GM12892 (cell line): ENCODE data around the gene SRD5A1.
"Not testable (repeated sequence)": the region's sequence is repeated elsewhere in the genome, so short reads cannot be mapped to it uniquely, and the experiment has no call there.

Source experiments
- POLR2A ChIP-seq: IDR thresholded peaks from 2 replicates; pipeline ENCODE4 v1.6.1; 2011; ENCODE audit warnings: low read depth, low read length, control low read depth
- POLR2AphosphoS5 ChIP-seq: IDR thresholded peaks from 2 replicates; pipeline ENCODE4 v1.6.1; 2011; ENCODE audit warnings: low read depth, low read length, control low read depth
- TAF1 ChIP-seq: IDR thresholded peaks from 2 replicates; pipeline ENCODE4 v1.6.1; 2011; ENCODE audit warnings: low read depth, mild to moderate bottlenecking, control low read depth, low read length, borderline replicate concordance

DNA sequence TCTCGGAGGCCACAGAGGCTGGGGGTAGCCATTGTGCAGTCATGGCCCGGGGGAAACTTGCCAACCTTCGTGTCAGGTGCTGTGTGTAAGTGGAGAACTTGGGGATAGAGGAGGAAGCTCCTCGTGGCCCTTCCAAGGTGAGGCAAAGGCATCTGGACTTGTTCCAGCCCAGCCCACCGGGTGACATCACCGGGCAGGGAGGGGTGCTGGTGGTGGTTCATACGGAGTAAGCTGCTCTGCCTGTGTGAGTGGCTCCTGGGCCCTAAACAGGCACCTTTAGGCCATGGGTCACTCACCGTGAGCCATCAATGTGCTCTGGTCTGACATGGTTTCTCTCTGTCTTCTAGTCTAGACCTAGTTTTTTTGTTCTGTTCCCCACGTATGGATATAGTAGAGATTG lies 35.5 kb downstream of the SRD5A1 start:
- TF ChIP-seq POLR2AphosphoS5, TAF1, POLR2A: not testable (repeated sequence)
